Endothelial cell (in vitro differentiated cells): Measurements from ENCODE around the gene ERI3. TPM values are rescaled to one million over a fixed set of nuclear protein-coding genes. Genes with fewer than 3 reads are reported as not detected.

Experiments used
- DNase-seq: peaks from one replicate; pipeline ENCODE4 v3.0.0; 2021; ENCODE audit warnings: low spot score
- H3K27ac Mint-ChIP-seq: one replicate; pipeline ENCODE4 v1.8.0; 2021; ENCODE audit warnings: mixed read lengths, inconsistent platforms; ENCODE audit not compliant: unreplicated experiment
- H3K27me3 Mint-ChIP-seq: one replicate; pipeline ENCODE4 v1.8.0; 2021; ENCODE audit warnings: mild to moderate bottlenecking, moderate library complexity, mixed read lengths, inconsistent platforms; ENCODE audit not compliant: unreplicated experiment
- H3K36me3 Mint-ChIP-seq: one replicate; pipeline ENCODE4 v1.8.0; 2021; ENCODE audit warnings: mild to moderate bottlenecking, low read depth, mixed read lengths, inconsistent platforms; ENCODE audit not compliant: unreplicated experiment
- H3K4me1 Mint-ChIP-seq: one replicate; pipeline ENCODE4 v1.8.0; 2021; ENCODE audit warnings: mild to moderate bottlenecking, mixed read lengths, inconsistent platforms; ENCODE audit not compliant: unreplicated experiment
- H3K4me3 Mint-ChIP-seq: one replicate; pipeline ENCODE4 v1.8.0; 2021; ENCODE audit warnings: mild to moderate bottlenecking, mixed read lengths, inconsistent platforms; ENCODE audit not compliant: unreplicated experiment
- H3K9me3 Mint-ChIP-seq: one replicate; pipeline ENCODE4 v1.8.0; 2021; ENCODE audit warnings: mixed read lengths, inconsistent platforms; ENCODE audit not compliant: unreplicated experiment
- CTCF ChIP-seq: fragments of 200-600 bp; sonication (generic); IDR thresholded peaks from one replicate; pipeline ENCODE4 v1.5.0; 2021; ENCODE audit warnings: antibody characterized with exemption; ENCODE audit not compliant: unreplicated experiment
- total RNA-seq: library from RNA; stranded (reverse); fragmentation: NEBNext Ultra II Directional; extraction: Animal tissue kit (Norgen Biotek cat#: 25700); gene quantifications from one replicate; pipeline ENCODE4 v1.2.1, GENCODE V29; 2021; ENCODE audit not compliant: unreplicated experiment

Gene ERI3
- total RNA-seq, 1 donor from 2014 or later, result 42.6 TPM

GRCh38 chr1:44368471-44369151 is 13.6 kb upstream of the ERI3 start:
- no peak for TF ChIP-seq CTCF
- peaks cover 3% of the 10 kb centered on the region for H3K27me3 Mint-ChIP-seq
- H3K27ac Mint-ChIP-seq, result no peak overlapping the region
- no peaks in the 10 kb centered on the region for H3K9me3 Mint-ChIP-seq
- no peaks in the 10 kb centered on the region for H3K4me1 Mint-ChIP-seq
- no peak for DNase-seq
- no peak overlapping the region for H3K4me3 Mint-ChIP-seq
- no peaks in the 10 kb centered on the region for H3K36me3 Mint-ChIP-seq

GRCh38 chr1:44367944-44368343 is 12.9 kb upstream of the ERI3 start:
- peaks cover 3% of the 10 kb centered on the region for H3K27me3 Mint-ChIP-seq
- no peak overlapping the region for H3K27ac Mint-ChIP-seq
- no peaks in the 10 kb centered on the region for H3K9me3 Mint-ChIP-seq
- no peak for TF ChIP-seq CTCF
- no peak for DNase-seq
- H3K36me3 Mint-ChIP-seq, result no peaks in the 10 kb centered on the region
- no peak overlapping the region for H3K4me3 Mint-ChIP-seq
- H3K4me1 Mint-ChIP-seq, result no peaks in the 10 kb centered on the region

GRCh38 chr1:44366371-44366975 is 11.4 kb upstream of the ERI3 start:
- Mint-ChIP-seq H3K27ac (no peak overlapping the region), H3K9me3 (no peaks in the 10 kb centered on the region), H3K4me1 (no peaks in the 10 kb centered on the region), H3K27me3 (peaks cover 3% of the 10 kb centered on the region), H3K4me3 (no peak overlapping the region), H3K36me3 (no peaks in the 10 kb centered on the region)
- no peak for TF ChIP-seq CTCF
- DNase-seq, result no peak

GRCh38 chr1:44361478-44361877 is 6.4 kb upstream of the ERI3 start:
- Mint-ChIP-seq H3K27ac (no peak overlapping the region), H3K9me3 (no peaks in the 10 kb centered on the region), H3K4me1 (peaks cover 2% of the 10 kb centered on the region), H3K4me3 (no peak overlapping the region), H3K27me3 (no peaks in the 10 kb centered on the region), H3K36me3 (no peaks in the 10 kb centered on the region)
- DNase-seq, result no peak
- no peak for TF ChIP-seq CTCF

GRCh38 chr1:44359234-44359935 is 4.3 kb upstream of the ERI3 start:
- peaks cover 1% of the 10 kb centered on the region for H3K27me3 Mint-ChIP-seq
- H3K27ac Mint-ChIP-seq, result no peak overlapping the region
- H3K36me3 Mint-ChIP-seq, result no peaks in the 10 kb centered on the region
- H3K4me1 Mint-ChIP-seq, result peaks cover 12% of the 10 kb centered on the region
- no peak for DNase-seq
- H3K4me3 Mint-ChIP-seq, result no peak overlapping the region
- no peak for TF ChIP-seq CTCF
- H3K9me3 Mint-ChIP-seq, result no peaks in the 10 kb centered on the region
